Activated CD8-positive, alpha-beta memory T cell treated with anti-CD3 and anti-CD28 coated beads for 24 hours (primary cell): ENCODE data around the gene SYT15.
"Not testable (repeated sequence)": the region's sequence is repeated elsewhere in the genome, so short reads cannot be mapped to it uniquely, and the experiment has no call there.

ENCODE experiments used
- DNase-seq: peaks from one replicate; pipeline ENCODE4 v3.0.0-alpha.2; 2020

The SYT15 gene

DNA sequence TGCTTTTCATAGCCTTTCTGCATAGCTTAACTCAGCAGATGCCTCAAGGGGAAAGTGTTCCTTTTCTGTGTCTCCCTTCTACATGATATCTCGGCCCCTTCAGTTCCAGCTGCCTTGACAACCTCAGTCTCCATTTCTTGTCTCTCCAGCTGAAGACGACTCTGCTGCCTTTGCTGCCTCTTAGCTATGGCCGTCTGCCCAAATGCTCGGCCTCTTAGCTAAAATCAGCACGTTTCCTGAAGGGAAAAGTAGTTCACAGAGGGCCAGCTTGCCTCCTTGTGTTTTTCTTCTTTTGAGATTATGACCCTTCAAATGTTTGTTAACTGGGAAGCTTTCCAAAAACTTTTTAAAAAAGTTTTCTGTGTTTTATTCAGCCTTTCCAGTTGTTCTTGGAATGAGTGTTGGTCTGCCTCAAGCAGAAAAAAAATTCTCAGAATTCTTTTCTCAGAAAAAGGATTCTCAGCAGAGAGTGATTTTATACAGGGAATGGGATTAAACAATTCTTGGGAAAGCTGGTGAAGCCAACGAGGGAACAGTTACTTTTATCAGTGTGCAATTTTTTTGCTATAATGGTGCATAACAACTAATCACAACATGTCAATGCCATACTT, 15.6 kb downstream of the SYT15 start:
- not testable (repeated sequence) for DNase-seq

DNA sequence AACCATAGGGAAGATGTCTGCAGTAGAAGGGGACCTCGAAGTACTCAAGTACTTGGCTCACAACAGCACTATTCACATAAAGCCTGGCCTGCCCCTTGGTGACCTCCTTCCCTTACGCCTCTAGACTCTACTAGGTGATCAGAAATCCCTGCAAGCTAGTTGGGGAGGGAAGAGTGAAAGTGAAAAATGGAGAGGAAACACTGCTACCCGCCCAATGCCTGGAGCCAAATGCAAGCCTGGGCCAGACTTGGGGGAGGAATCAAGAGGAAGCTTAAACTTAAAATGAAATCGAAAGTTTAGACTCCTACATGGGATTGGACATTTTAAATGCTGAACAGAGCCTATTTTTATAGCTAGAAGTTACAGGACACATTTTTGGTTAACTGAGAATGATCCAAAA, 17.6 kb downstream of the SYT15 start:
- DNase-seq: not testable (repeated sequence)

DNA sequence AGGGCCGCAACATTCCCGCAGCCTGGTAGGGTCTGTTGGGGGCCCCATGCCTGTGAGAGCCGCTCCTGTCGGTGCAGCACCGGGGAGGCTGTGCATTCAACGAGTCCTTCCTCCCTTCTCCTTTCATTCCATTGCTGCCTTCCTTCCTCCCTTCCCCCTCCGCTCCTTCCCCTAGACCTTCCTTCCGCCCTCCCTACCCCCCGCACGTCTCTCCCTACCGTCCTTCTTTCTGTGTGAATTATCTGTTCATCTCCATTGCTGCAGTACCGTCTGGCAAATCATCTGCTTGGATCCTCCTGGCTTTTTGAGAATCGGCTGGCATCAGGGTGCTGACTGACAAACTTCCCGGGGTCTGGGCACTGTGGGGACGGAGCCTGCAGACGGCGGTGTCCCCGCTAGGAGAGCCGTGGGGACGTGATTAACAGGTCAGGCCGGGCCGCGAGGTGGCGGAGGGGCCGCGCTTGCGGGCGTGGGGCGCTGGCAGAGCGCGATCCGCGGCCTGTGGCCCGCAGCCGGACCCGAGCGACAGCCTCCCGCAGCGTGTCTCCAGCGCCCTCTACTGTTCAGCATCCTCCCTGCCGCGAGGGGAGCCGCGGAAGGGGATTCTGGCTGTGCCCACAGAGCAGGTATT, 18.8 kb downstream of the SYT15 start:
- peak; percentile 72 for DNase-seq

DNA sequence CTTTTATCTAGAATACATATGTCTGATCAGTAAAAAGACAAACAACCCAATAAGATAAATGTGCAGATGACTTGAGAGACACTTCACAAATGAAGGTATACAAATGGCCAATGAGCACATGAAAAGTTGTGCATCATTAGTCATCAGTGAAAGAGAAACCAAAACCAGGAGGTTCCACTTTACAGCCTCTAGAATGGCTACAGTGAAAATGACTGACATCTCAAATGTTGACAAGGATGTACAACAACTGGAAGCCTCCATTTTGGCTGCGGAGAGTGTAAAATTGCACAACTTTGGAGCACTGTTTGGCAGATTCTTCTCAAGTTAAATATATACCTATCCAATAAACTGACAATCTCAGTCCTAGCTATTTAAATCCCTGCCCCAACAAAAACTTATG, 21.6 kb downstream of the SYT15 start:
- not testable (repeated sequence) for DNase-seq

DNA sequence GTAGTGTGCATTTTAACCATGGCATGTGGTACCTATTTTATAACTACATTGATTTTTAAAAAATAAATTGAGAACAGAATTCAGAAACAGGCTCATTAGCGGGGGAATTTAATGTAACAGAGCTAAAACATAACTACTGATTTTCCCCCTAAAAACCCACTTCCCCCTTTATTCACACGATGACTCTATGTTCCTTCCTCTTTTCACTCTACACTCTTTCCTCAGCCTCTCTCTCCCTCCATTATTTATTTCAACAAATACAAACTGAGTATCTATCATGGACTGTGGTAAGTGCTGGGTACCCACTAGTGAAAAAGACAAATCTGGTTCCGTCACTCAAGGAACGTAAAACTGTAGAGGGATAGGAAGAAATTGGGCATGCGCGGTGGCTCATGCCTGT, 36.6 kb downstream of the SYT15 start:
- not testable (repeated sequence) for DNase-seq

DNA sequence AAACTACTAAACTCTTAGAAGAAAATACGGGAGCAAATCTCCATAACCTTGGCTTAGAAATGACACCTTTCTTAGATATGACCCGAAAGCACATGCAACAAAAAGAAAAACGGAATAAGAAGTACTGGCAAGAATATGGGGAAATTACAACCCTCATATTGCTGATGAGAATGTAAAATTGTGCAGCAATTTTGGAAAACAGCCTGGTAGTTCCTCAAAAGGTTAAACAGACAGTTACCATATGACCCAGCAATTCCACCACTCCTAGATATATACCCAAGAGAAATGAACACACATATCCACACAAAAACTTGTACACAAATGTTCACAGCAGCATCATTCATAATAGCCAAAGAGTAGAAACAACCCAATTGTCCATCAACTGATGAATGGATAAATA, 37.3 kb downstream of the SYT15 start:
- not testable (repeated sequence) for DNase-seq

DNA sequence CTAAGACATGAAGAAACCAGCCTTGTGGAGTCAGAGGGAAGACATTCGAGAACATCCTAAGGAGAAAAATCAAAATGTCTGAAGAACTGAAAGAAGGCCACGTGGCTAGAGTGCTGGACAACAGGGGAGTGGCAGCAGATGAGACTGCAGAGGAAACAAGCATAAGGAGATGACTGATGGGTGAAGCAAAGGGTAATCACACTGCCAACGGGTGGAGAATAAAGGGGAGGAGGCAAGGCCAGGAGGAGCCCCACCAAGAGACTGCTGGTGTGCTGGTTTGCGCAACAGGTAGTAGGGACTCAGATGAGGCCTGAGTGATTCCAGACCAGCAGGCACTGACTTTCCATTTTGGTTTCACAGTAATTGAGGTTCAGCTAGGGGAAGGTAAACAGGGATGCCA, 38.2 kb downstream of the SYT15 start:
- DNase-seq: not testable (repeated sequence)

DNA sequence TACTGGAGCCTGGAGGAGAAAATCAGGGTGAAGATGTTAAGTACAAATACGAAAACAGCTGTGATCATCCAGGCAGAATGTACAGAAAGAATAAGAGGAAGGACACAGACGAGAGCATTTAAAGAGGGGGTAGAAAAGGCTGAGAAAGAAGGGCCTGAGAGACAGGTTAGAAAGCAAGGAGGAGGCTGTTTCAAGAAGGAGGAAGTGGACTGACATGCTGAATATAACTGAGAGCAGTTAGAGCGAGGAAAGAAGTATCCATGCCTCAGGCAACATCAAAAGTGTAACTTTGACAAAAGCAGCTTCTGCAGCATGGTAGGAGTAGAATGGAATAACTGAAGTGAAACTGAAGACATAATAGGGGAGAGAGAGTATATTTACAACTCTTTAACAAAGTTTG, 39.0 kb downstream of the SYT15 start:
- DNase-seq: not testable (repeated sequence)

DNA sequence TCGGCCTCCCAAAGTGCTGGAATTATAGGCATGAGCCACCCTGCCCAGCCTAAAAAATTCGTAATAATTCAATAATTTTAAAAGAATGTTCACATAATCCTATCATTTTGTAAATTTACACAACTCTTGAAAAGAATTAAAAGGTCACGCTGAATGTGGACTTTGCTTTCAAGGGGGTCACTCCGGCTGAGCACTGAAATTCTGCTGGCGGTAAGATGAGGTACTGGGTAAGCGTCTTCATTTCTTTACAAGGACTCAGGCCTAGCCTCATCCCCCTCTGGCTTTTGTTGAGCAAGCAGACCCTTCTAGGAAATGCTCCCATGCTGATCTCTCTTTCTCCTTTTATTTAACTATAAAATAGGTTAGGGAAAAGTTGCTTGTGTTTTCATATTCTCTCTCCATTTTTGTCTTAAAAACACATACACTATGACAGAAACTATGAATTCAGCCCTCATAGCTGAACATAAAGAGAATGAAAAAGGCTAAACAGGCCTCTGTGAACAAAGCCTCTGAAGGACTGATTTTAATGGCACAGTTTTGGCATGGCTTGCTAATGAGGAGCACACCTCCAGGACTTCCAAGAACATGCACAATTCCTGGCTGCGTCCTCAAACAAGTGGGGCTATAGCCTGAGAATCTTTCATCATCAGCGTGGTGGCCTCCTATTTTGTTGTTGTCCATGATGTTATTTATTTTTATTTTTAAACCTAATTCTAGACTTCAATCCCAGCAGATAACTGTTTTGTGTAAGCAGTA, 45.1 kb downstream of the SYT15 start:
- DNase-seq: not testable (repeated sequence)

DNA sequence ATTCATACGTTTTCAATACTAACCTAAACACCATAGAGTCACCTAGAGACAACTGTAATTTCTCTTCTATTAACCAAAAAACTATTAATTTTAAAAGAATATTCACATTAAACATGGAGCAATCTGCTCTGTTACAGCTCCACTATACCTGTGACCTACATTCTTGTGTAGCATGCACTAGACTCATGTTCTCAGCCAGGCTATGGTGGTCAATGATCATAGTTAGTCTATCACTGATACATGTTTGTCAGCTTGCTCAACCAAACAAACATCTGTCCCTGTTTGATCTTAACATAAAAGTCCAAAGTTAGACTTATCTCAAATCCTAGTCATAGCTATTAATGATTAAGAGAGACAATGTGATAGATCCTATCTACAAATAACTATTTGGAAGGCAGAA, 50.9 kb downstream of the SYT15 start:
- DNase-seq: not testable (repeated sequence)

DNA sequence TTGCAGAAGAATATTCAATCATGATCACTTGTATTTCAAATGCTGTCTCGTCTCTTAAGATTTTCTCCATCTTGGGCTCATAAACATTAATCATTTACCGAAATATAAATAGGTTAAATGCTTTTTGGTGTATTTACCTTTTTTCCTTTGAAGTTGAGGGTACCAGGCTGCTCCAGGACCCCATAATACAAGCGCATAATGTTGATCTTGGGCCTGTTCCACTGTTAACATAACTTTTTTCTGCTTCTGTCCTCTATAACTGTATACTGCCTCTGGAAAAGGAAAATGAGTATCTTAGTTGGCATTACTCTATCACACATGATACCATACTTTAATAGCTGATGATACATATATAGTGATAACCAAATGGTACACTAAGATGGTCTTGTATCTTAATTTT, 51.9 kb downstream of the SYT15 start:
- DNase-seq: not testable (repeated sequence)

DNA sequence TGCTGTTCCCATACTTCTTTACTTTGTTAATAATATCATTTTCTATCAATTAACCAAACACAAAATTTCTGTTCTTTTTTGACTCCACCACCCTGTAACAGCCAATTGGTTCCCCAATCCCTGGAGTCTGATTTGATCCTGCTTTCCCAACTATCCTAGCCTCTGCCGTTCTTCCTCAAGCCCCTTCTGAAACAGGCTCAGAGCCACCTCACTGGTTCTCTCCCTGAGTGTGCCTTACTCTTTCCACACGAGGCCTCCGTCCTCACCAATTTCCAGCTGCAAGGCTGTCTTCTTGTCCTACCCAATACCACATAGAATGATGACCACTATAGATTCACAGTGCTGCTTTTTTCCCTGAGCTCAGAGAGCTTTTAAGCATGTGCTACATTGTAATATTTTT, 52.8 kb downstream of the SYT15 start:
- not testable (repeated sequence) for DNase-seq

DNA sequence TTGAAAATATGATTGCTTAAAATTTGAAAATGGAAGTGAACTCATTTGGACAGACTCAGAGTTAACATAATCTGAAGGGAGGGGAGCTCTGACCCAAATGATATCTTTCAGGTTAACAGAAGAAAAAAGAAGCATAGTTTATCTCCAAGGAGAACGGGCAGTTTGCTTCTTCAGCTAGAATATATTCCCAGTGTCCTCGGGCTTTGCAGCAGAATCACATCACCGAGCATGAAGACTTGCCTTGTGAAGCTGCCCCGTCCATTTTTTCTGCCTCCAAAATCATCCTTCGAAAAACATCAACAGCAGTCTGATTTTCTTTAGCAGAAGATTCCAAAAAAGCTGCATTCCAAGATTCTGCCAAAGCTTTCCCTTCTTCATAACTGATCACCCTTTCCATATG, 55.8 kb downstream of the SYT15 start:
- DNase-seq: not testable (repeated sequence)

DNA sequence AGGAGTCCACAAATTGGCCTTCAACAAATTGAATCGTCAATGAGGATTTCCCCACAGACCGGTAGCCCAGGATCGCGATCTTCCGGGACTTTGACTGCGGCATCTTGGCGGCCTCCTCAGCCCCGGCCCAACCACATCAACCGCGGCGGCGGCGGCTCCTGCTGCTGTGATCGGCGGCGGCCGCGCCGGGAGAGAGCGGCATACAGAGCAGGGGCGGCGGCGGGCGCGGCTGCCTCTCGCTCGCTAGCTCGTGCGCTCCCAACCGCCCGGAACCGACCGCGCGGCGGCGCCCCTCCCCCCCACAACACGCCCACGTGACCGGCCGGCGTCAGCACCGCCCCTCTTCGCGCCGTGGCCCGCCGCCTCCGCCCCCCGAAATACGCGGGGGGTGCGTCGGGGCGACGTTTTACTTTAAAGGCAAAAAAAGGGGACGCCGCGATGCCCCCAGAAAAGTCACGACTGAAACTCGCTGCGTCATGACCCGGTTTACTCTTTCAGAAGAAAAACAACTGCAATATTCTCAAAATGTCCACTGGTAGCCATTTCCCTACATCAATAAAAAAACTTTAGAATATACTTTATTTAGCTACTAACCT, 56.5 kb downstream of the SYT15 start:
- not testable (repeated sequence) for DNase-seq

DNA sequence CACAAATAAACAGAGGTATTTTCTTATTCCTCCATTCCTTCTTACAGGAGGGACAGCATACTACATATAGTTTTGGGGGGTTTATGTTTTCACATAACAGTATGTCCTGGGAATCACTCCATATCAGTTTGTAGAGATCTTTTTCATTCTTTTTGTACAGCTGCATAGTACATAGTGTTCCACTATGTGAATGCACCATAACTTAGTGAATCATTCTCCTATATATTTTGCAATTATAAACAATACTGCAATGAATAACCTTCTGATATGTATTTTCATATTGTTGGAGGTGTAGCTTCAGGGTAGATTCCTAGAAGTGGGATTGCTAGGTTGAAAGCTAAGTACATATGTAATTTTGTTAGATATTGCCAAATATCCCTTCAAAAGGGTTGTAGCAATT, 61.1 kb downstream of the SYT15 start:
- DNase-seq: not testable (repeated sequence)
